ENCODE results near the gene RASGRF1. TPM values are rescaled to one million over a fixed set of nuclear protein-coding genes. Genes with fewer than 3 reads are reported as not detected.
A peak's percentile ranks its signal among the peaks of the same experiment; 100 is the strongest.
"Not testable (repeated sequence)": the region's sequence is repeated elsewhere in the genome, so short reads cannot be mapped to it uniquely, and the experiment has no call there.

Gene RASGRF1
- total RNA-seq, 1 experiment from 2014 or later, result 5.7 TPM

- DNase-seq (ENCODE audit: low read depth), result no peak
These were observed 54.3 kb downstream of the RASGRF1 start for GRCh38 chr15:79036323-79036722.

GRCh38 chr15:79035814-79036213, 54.8 kb downstream of the RASGRF1 start:
- DNase-seq (ENCODE audit: low read depth), result no peak

- DNase-seq (ENCODE audit: low read depth), result peak; percentile 11
These were observed 55.4 kb downstream of the RASGRF1 start for GRCh38 chr15:79035111-79035601.

- no peak for DNase-seq (ENCODE audit: low read depth)
These were observed 56.3 kb downstream of the RASGRF1 start for GRCh38 chr15:79034284-79034683.

GRCh38 chr15:79032656-79033055, 57.9 kb downstream of the RASGRF1 start:
- no peak for DNase-seq (ENCODE audit: low read depth)

- DNase-seq (ENCODE audit: low read depth), result no peak
These were observed 58.8 kb downstream of the RASGRF1 start for GRCh38 chr15:79031821-79032220.

- DNase-seq (ENCODE audit: low read depth), result no peak
These were observed 59.4 kb downstream of the RASGRF1 start for GRCh38 chr15:79031201-79031600.

- DNase-seq (ENCODE audit: low read depth), result no peak
These were observed 60.1 kb downstream of the RASGRF1 start for GRCh38 chr15:79030470-79030869.

GRCh38 chr15:79028411-79028964, 62.1 kb downstream of the RASGRF1 start:
- peak; percentile 32 for DNase-seq (ENCODE audit: low read depth)

- no peak for DNase-seq (ENCODE audit: low read depth)
These were observed 62.8 kb downstream of the RASGRF1 start for GRCh38 chr15:79027532-79028410.

- DNase-seq (ENCODE audit: low read depth), result no peak
These were observed 64.8 kb downstream of the RASGRF1 start for GRCh38 chr15:79025802-79026201.

- DNase-seq (ENCODE audit: low read depth), result no peak
These were observed 65.4 kb downstream of the RASGRF1 start for GRCh38 chr15:79025201-79025600.

- DNase-seq (ENCODE audit: low read depth), result not testable (repeated sequence)
These were observed 66.1 kb downstream of the RASGRF1 start for GRCh38 chr15:79024493-79024892.

GRCh38 chr15:79023918-79024317, 66.7 kb downstream of the RASGRF1 start:
- DNase-seq (ENCODE audit: low read depth), result no peak

- no peak for DNase-seq (ENCODE audit: low read depth)
These were observed 67.1 kb downstream of the RASGRF1 start for GRCh38 chr15:79023546-79023890.

GRCh38 chr15:79018960-79019359, 71.6 kb downstream of the RASGRF1 start:
- DNase-seq (ENCODE audit: low read depth), result no peak

- DNase-seq (ENCODE audit: low read depth), result no peak
These were observed 72.6 kb downstream of the RASGRF1 start for GRCh38 chr15:79017953-79018352.

GRCh38 chr15:79016527-79017170, 73.9 kb downstream of the RASGRF1 start:
- no peak for DNase-seq (ENCODE audit: low read depth)

- DNase-seq (ENCODE audit: low read depth), result no peak
These were observed 75.2 kb downstream of the RASGRF1 start for GRCh38 chr15:79015416-79015815.

- DNase-seq (ENCODE audit: low read depth), result no peak
These were observed 80.3 kb downstream of the RASGRF1 start for GRCh38 chr15:79010278-79010677.

GRCh38 chr15:79009379-79009778, 81.2 kb downstream of the RASGRF1 start:
- DNase-seq (ENCODE audit: low read depth), result no peak

- no peak for DNase-seq (ENCODE audit: low read depth)
These were observed 81.9 kb downstream of the RASGRF1 start for GRCh38 chr15:79008659-79009058.

GRCh38 chr15:79007066-79007465, 83.5 kb downstream of the RASGRF1 start:
- peak; percentile 83 for DNase-seq (ENCODE audit: low read depth)
